ENCODE data around the gene RDX.

Gene RDX

DNA sequence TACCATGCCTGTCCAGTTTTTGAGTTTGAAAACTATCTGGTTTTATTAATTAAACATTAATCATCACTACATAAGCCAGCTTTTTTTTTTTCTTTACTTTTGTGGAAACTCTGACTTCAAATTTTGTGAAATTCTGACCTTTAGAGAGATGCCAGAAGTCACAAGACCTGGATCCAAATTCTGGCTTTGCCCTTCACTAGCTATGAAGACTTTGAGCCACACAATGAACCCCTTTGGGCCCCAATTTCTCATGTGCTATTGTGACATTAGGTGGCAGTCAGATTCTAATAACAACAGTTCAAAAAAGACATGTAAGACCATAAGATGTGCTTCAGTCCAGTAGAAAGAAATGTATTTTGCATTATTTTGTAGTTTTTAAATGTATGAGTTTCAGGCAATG lies 142.9 kb downstream of the RDX start:
- Histone ChIP-seq H2AFZ (ENCODE audit: low read length, unreplicated experiment) (no peak overlapping the region), H3K4me1 (ENCODE audit: control insufficient read depth, insufficient read depth, low read length, unreplicated experiment) (peaks cover 39% of the 10 kb centered on the region), H3K27ac (ENCODE audit: low read depth, low read length) (no peak overlapping the region), H3K79me2 (ENCODE audit: control insufficient read depth, insufficient read depth, low read length, unreplicated experiment) (peaks cover 62% of the 10 kb centered on the region), H3K27me3 (ENCODE audit: insufficient read depth, low read length) (no peaks in the 10 kb centered on the region), H3K4me3 (ENCODE audit: low read depth, low read length) (no peak overlapping the region), H3K36me3 (ENCODE audit: insufficient read depth, low read length) (peaks cover 23% of the 10 kb centered on the region)

- Histone ChIP-seq H3K4me3 (ENCODE audit: low read depth, low read length) (no peak overlapping the region), H3K27me3 (ENCODE audit: insufficient read depth, low read length) (no peaks in the 10 kb centered on the region), H3K4me1 (ENCODE audit: control insufficient read depth, insufficient read depth, low read length, unreplicated experiment) (peaks cover 52% of the 10 kb centered on the region), H3K79me2 (ENCODE audit: control insufficient read depth, insufficient read depth, low read length, unreplicated experiment) (peaks cover 64% of the 10 kb centered on the region), H3K36me3 (ENCODE audit: insufficient read depth, low read length) (peaks cover 15% of the 10 kb centered on the region), H2AFZ (ENCODE audit: low read length, unreplicated experiment) (no peak overlapping the region), H3K27ac (ENCODE audit: low read depth, low read length) (peak overlapping the region; percentile 41)
Observed at GRCh38 chr11:110152199-110152598, 144.2 kb downstream of the RDX start.

- Histone ChIP-seq H3K79me2 (ENCODE audit: control insufficient read depth, insufficient read depth, low read length, unreplicated experiment) (peaks cover 84% of the 10 kb centered on the region), H3K27me3 (ENCODE audit: insufficient read depth, low read length) (no peaks in the 10 kb centered on the region), H3K27ac (ENCODE audit: low read depth, low read length) (peak overlapping the region; percentile 98), H2AFZ (ENCODE audit: low read length, unreplicated experiment) (no peak overlapping the region), H3K4me3 (ENCODE audit: low read depth, low read length) (peak overlapping the region; percentile 34; the same call in 1 of the 2 replicates), H3K36me3 (ENCODE audit: insufficient read depth, low read length) (peaks cover 36% of the 10 kb centered on the region), H3K4me1 (ENCODE audit: control insufficient read depth, insufficient read depth, low read length, unreplicated experiment) (peaks cover 69% of the 10 kb centered on the region)
Observed at GRCh38 chr11:110148775-110149744, 147.4 kb downstream of the RDX start.

DNA sequence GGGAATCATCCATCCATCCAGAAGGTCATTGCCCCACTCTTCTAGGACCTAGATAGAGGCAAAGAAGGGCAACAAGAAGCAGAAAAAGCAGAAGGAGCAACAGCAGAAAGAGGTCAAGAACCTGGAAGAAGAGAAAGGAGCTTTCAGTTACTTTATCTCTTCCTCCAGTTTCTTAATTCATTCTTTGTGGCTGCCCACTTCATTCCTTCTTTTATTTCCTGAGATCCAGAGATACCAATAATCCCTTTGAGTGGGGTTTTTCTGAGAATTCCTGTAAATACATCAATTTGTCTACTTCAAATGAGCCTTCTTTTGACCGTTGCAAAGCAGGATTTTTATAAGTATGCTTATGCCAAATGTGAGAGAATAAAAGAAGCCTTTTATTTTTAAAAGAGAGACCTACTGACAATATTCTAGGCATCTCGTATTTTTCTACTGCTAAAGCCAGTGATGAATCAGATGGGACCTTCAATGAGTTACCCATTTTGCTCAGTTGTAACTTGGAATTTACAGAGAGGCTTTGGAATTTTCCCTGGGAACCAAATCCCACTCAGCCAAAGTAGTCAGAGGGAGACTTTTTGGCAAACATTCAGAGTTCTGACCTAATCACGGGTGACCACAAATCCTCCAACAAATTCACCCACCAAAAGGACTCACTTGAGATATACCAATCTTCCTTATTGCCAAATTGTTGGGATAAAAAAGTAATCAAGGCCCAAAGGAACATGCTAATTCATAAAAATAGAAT lies 148.3 kb downstream of the RDX start:
- Histone ChIP-seq H3K4me3 (ENCODE audit: low read depth, low read length) (peak overlapping the region; percentile 34; the same call in 1 of the 2 replicates), H3K79me2 (ENCODE audit: control insufficient read depth, insufficient read depth, low read length, unreplicated experiment) (peaks cover 78% of the 10 kb centered on the region), H3K36me3 (ENCODE audit: insufficient read depth, low read length) (peaks cover 30% of the 10 kb centered on the region), H3K27me3 (ENCODE audit: insufficient read depth, low read length) (no peaks in the 10 kb centered on the region), H2AFZ (ENCODE audit: low read length, unreplicated experiment) (no peak overlapping the region), H3K4me1 (ENCODE audit: control insufficient read depth, insufficient read depth, low read length, unreplicated experiment) (peaks cover 69% of the 10 kb centered on the region), H3K27ac (ENCODE audit: low read depth, low read length) (peak overlapping the region; percentile 98)

- H3K4me1 ChIP-seq (ENCODE audit: control insufficient read depth, insufficient read depth, low read length, unreplicated experiment): peaks cover 13% of the 10 kb centered on the region
- H3K79me2 ChIP-seq (ENCODE audit: control insufficient read depth, insufficient read depth, low read length, unreplicated experiment): peaks cover 72% of the 10 kb centered on the region
- no peaks in the 10 kb centered on the region for H3K27me3 ChIP-seq (ENCODE audit: insufficient read depth, low read length)
- no peak overlapping the region for H2AFZ ChIP-seq (ENCODE audit: low read length, unreplicated experiment)
- H3K4me3 ChIP-seq (ENCODE audit: low read depth, low read length): no peak overlapping the region
- no peak overlapping the region for H3K27ac ChIP-seq (ENCODE audit: low read depth, low read length)
- peaks cover 70% of the 10 kb centered on the region for H3K36me3 ChIP-seq (ENCODE audit: insufficient read depth, low read length)
Observed at GRCh38 chr11:110141812-110142211, 154.6 kb downstream of the RDX start.

- Histone ChIP-seq H3K36me3 (ENCODE audit: insufficient read depth, low read length) (peaks cover 28% of the 10 kb centered on the region), H3K79me2 (ENCODE audit: control insufficient read depth, insufficient read depth, low read length, unreplicated experiment) (peaks cover 85% of the 10 kb centered on the region), H2AFZ (ENCODE audit: low read length, unreplicated experiment) (no peak overlapping the region), H3K4me3 (ENCODE audit: low read depth, low read length) (no peak overlapping the region), H3K27ac (ENCODE audit: low read depth, low read length) (no peak overlapping the region), H3K27me3 (ENCODE audit: insufficient read depth, low read length) (no peaks in the 10 kb centered on the region), H3K4me1 (ENCODE audit: control insufficient read depth, insufficient read depth, low read length, unreplicated experiment) (peaks cover 9% of the 10 kb centered on the region)
Observed at GRCh38 chr11:110134110-110134509, 162.3 kb downstream of the RDX start.

DNA sequence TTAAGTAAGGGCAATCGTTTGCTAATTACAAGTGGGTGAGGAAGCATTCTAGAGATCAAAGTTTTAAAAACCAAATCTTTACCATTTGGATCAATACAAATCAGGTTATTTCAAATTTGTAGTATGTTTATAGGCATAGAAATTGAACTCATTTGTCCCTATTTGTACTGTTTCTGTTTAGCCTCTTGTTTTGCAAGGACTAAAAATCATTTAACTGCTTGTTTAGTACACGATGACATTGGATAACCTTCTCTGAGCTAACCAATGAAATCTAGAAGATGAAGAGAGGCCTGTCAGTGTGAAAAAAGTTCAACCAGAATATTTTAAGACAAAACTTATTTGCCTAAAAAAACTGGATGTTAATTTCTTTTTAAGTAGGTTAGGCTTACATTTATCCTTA lies 163.3 kb downstream of the RDX start:
- H3K27ac ChIP-seq (ENCODE audit: low read depth, low read length): no peak overlapping the region
- no peak overlapping the region for H3K4me3 ChIP-seq (ENCODE audit: low read depth, low read length)
- peaks cover 19% of the 10 kb centered on the region for H3K4me1 ChIP-seq (ENCODE audit: control insufficient read depth, insufficient read depth, low read length, unreplicated experiment)
- H2AFZ ChIP-seq (ENCODE audit: low read length, unreplicated experiment): no peak overlapping the region
- H3K27me3 ChIP-seq (ENCODE audit: insufficient read depth, low read length): no peaks in the 10 kb centered on the region
- H3K79me2 ChIP-seq (ENCODE audit: control insufficient read depth, insufficient read depth, low read length, unreplicated experiment): peaks cover 89% of the 10 kb centered on the region
- peaks cover 21% of the 10 kb centered on the region for H3K36me3 ChIP-seq (ENCODE audit: insufficient read depth, low read length)

- Histone ChIP-seq H3K79me2 (ENCODE audit: control insufficient read depth, insufficient read depth, low read length, unreplicated experiment) (peaks cover 91% of the 10 kb centered on the region), H3K27me3 (ENCODE audit: insufficient read depth, low read length) (no peaks in the 10 kb centered on the region), H2AFZ (ENCODE audit: low read length, unreplicated experiment) (no peak overlapping the region), H3K4me3 (ENCODE audit: low read depth, low read length) (no peak overlapping the region), H3K4me1 (ENCODE audit: control insufficient read depth, insufficient read depth, low read length, unreplicated experiment) (peaks cover 35% of the 10 kb centered on the region), H3K36me3 (ENCODE audit: insufficient read depth, low read length) (peaks cover 8% of the 10 kb centered on the region), H3K27ac (ENCODE audit: low read depth, low read length) (no peak overlapping the region)
Observed at GRCh38 chr11:110131386-110132123, 164.9 kb downstream of the RDX start.

DNA sequence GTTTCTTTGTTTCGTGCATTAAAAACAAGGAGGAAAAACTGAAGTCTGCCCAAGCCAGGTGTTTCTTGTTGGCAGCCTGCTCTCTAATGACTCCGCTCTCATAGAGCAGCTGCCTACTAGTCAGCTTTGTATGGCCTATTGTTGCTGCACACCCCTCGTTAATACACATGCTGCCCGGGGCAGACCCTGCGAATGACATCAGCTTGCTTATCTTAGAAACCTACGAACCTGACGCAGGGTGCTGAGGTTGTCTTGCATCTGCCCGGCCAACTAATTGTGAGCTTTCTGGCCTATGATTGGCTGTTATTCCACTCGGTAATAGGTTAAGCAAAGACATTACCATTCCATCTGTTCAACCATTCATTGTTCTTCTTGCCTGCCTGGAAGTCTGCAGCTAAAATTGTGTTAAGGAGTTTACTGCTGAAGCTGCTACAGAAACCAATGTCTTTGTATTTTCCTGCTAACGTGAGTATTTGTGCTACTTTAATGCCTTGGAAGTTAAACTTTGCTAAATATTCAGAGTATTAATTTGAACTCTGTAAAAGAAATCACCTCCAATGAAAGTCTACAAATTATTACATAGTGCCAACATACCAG lies 165.7 kb downstream of the RDX start:
- Histone ChIP-seq H3K27me3 (ENCODE audit: insufficient read depth, low read length) (no peaks in the 10 kb centered on the region), H3K27ac (ENCODE audit: low read depth, low read length) (no peak overlapping the region), H3K36me3 (ENCODE audit: insufficient read depth, low read length) (no peaks in the 10 kb centered on the region; the same call in 1 of the 2 replicates), H2AFZ (ENCODE audit: low read length, unreplicated experiment) (no peak overlapping the region), H3K4me3 (ENCODE audit: low read depth, low read length) (no peak overlapping the region), H3K79me2 (ENCODE audit: control insufficient read depth, insufficient read depth, low read length, unreplicated experiment) (peaks cover 90% of the 10 kb centered on the region), H3K4me1 (ENCODE audit: control insufficient read depth, insufficient read depth, low read length, unreplicated experiment) (peaks cover 43% of the 10 kb centered on the region)

DNA sequence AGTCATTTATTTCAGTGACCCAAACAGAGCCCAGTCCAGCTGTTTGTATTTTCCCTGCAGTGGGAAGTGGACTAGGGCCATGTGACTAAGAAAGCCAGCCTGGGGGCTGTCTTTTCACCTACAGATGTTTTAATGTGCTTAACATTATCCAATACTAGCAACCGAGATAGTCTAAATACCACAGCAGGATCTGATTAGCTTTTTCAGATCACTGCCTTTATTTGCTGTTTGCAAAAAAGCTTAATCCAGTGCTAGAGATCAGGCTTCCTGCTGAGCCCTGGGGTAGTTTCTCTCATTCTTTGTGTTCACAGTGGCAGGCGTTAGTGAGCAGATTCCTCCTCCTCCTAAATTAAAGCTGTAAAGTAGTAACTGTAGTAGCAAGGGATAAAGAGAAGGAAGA lies 168.3 kb downstream of the RDX start:
- Histone ChIP-seq H3K4me3 (ENCODE audit: low read depth, low read length) (no peak overlapping the region), H3K4me1 (ENCODE audit: control insufficient read depth, insufficient read depth, low read length, unreplicated experiment) (peaks cover 68% of the 10 kb centered on the region), H2AFZ (ENCODE audit: low read length, unreplicated experiment) (no peak overlapping the region), H3K36me3 (ENCODE audit: insufficient read depth, low read length) (peaks cover 7% of the 10 kb centered on the region), H3K27ac (ENCODE audit: low read depth, low read length) (peak overlapping the region; percentile 66), H3K79me2 (ENCODE audit: control insufficient read depth, insufficient read depth, low read length, unreplicated experiment) (peaks cover 90% of the 10 kb centered on the region), H3K27me3 (ENCODE audit: insufficient read depth, low read length) (no peaks in the 10 kb centered on the region)

All from ACC112 (cell line).